DND-41 (cell line): ENCODE results near the gene BBS4.

Source experiments
- CTCF ChIP-seq: IDR thresholded peaks from 2 replicates; pipeline ENCODE4 v1.5.1; 2012; ENCODE audit warnings: borderline replicate concordance, low read length, moderate library complexity, mild to moderate bottlenecking; ENCODE audit not compliant: poor library complexity, severe bottlenecking; ENCODE audit errors: extremely low read depth
- EZH2 ChIP-seq: IDR thresholded peaks from 3 replicates; pipeline ENCODE4 v1.6.1; 2012; ENCODE audit warnings: borderline replicate concordance, low read depth, mild to moderate bottlenecking, moderate library complexity, low read length, inconsistent platforms; ENCODE audit not compliant: severe bottlenecking

GRCh38 chr15:72735111-72735510, 49.1 kb downstream of the BBS4 start:
- TF ChIP-seq CTCF (no peak), EZH2 (no peak)
